Cardiac septum (tissue), 1 donor: ENCODE data around the gene PPP1R2C. TPM values are rescaled to one million over a fixed set of nuclear protein-coding genes. Genes with fewer than 3 reads are reported as not detected.

ENCODE experiments used
- DNase-seq: peaks from one replicate; pipeline ENCODE4 v3.0.0-alpha.2; 2020; ENCODE audit warnings: low spot score
- intact Hi-C: fragments of 100-400 bp; cut with DNase I; formaldehyde crosslinking; loops from one replicate; pipeline ENCODE4 v1.14.0; 2022
- long read RNA-seq: library from polyadenylated mRNA; unstranded; transcript quantifications from one replicate; pipeline ENCODE4 v2.0.0, GENCODE V29; 2021
- total RNA-seq: library from RNA; stranded (reverse); fragmentation: NEBNext Ultra II Directional; extraction: Animal tissue kit (Norgen Biotek cat#: 25700); gene quantifications from one replicate; pipeline ENCODE4 v1.2.1, GENCODE V29; 2021
- donor health status: DM: no; HTN: no; CAD: no.

Gene PPP1R2C
- total RNA-seq = not detected
- long read RNA-seq = 0 reads

- no peak for DNase-seq
- intact Hi-C loops = no loop called here
These were observed at the start of gene PPP1R2C for GRCh38 chrX:42778096-42778495. Gene PPP1R2C, minus strand, starts transcription at chrX:42778163. Its CDS starts 84 bp downstream, at chrX:42778079.

- intact Hi-C loops = no loop called here
- no peak for DNase-seq
These were observed 47.2 kb upstream of the PPP1R2C start for GRCh38 chrX:42825201-42825600.

GRCh38 chrX:42824541-42824940 is 46.6 kb upstream of the PPP1R2C start:
- intact Hi-C loops = no loop called here
- DNase-seq = no peak

- intact Hi-C loops = no loop called here
- DNase-seq = no peak
These were observed 45.5 kb upstream of the PPP1R2C start for GRCh38 chrX:42823443-42823842.

- no peak for DNase-seq
- intact Hi-C loops = no loop called here
These were observed 44.0 kb upstream of the PPP1R2C start for GRCh38 chrX:42821803-42822443.

GRCh38 chrX:42818151-42818921 is 40.4 kb upstream of the PPP1R2C start:
- intact Hi-C loops = no loop called here
- DNase-seq = no peak

GRCh38 chrX:42809569-42809968 is 31.6 kb upstream of the PPP1R2C start:
- DNase-seq = no peak
- intact Hi-C loops = no loop called here

- DNase-seq = no peak
- intact Hi-C loops = no loop called here
These were observed 29.4 kb upstream of the PPP1R2C start for GRCh38 chrX:42807393-42807792.

- intact Hi-C loops = no loop called here
- DNase-seq = no peak
These were observed 26.6 kb upstream of the PPP1R2C start for GRCh38 chrX:42804524-42804923.

- no peak for DNase-seq
- intact Hi-C loops = no loop called here
These were observed 25.4 kb upstream of the PPP1R2C start for GRCh38 chrX:42803320-42803719.

GRCh38 chrX:42797651-42798269 is 19.8 kb upstream of the PPP1R2C start:
- no peak for DNase-seq
- intact Hi-C loops = no loop called here

GRCh38 chrX:42783451-42783850 is 5.5 kb upstream of the PPP1R2C start:
- intact Hi-C loops = no loop called here
- DNase-seq = no peak

GRCh38 chrX:42776195-42776594 is 1.8 kb downstream of the PPP1R2C start:
- intact Hi-C loops = no loop called here
- DNase-seq = no peak

- intact Hi-C loops = no loop called here
- no peak for DNase-seq
These were observed 5.1 kb downstream of the PPP1R2C start for GRCh38 chrX:42772874-42773273.

GRCh38 chrX:42771506-42772335 is 6.2 kb downstream of the PPP1R2C start:
- DNase-seq = no peak
- intact Hi-C loops = no loop called here

GRCh38 chrX:42770566-42770965 is 7.4 kb downstream of the PPP1R2C start:
- intact Hi-C loops = no loop called here
- DNase-seq = no peak

GRCh38 chrX:42759881-42760280 is 18.1 kb downstream of the PPP1R2C start:
- intact Hi-C loops = no loop called here
- no peak for DNase-seq

GRCh38 chrX:42755815-42756214 is 22.1 kb downstream of the PPP1R2C start:
- intact Hi-C loops = no loop called here

GRCh38 chrX:42754603-42755002 is 23.4 kb downstream of the PPP1R2C start:
- intact Hi-C loops = no loop called here
- DNase-seq = no peak

More at GRCh38 chrX:42755815-42756214, 22.1 kb downstream of the PPP1R2C start:
- no peak for DNase-seq

GRCh38 chrX:42754115-42754514 is 23.8 kb downstream of the PPP1R2C start:
- intact Hi-C loops = no loop called here
- DNase-seq = no peak
